Activated gamma-delta T cell treated with Interleukin-2 at 50 U/mL for 16 hours (primary cell): ENCODE results near the gene PFDN1.

Experiments used
- DNase-seq: peaks from one replicate; pipeline ENCODE4 v3.0.0-alpha.2; 2020

PFDN1 gene

GRCh38 chr5:140258016-140258415 is 44.9 kb downstream of the PFDN1 start:
- no peak for DNase-seq

- no peak for DNase-seq
Observed at GRCh38 chr5:140256726-140257125, 46.2 kb downstream of the PFDN1 start.

- no peak for DNase-seq
Observed at GRCh38 chr5:140255460-140256157, 47.3 kb downstream of the PFDN1 start.

GRCh38 chr5:140253985-140254384 is 48.9 kb downstream of the PFDN1 start:
- DNase-seq = no peak

- no peak for DNase-seq
Observed at GRCh38 chr5:140252470-140253126, 50.3 kb downstream of the PFDN1 start.

- DNase-seq = peak; percentile 39
Observed at GRCh38 chr5:140251527-140251973, 51.4 kb downstream of the PFDN1 start.

- DNase-seq = no peak
Observed at GRCh38 chr5:140250386-140250785, 52.5 kb downstream of the PFDN1 start.

- DNase-seq = no peak
Observed at GRCh38 chr5:140249536-140249935, 53.4 kb downstream of the PFDN1 start.

GRCh38 chr5:140248414-140248813 is 54.5 kb downstream of the PFDN1 start:
- no peak for DNase-seq

GRCh38 chr5:140246378-140247122 is 56.4 kb downstream of the PFDN1 start:
- DNase-seq = no peak

- no peak for DNase-seq
Observed at GRCh38 chr5:140245926-140246325, 57.0 kb downstream of the PFDN1 start.

- DNase-seq = no peak
Observed at GRCh38 chr5:140245341-140245740, 57.6 kb downstream of the PFDN1 start.

- DNase-seq = peak; percentile 76
Observed at GRCh38 chr5:140244525-140245025, 58.3 kb downstream of the PFDN1 start.

- no peak for DNase-seq
Observed at GRCh38 chr5:140243706-140244250, 59.1 kb downstream of the PFDN1 start.

GRCh38 chr5:140242890-140243585 is 59.9 kb downstream of the PFDN1 start:
- DNase-seq = no peak

- no peak for DNase-seq
Observed at GRCh38 chr5:140242099-140242498, 60.8 kb downstream of the PFDN1 start.

- no peak for DNase-seq
Observed at GRCh38 chr5:140240987-140241706, 61.8 kb downstream of the PFDN1 start.

- peak; percentile 44 for DNase-seq
Observed at GRCh38 chr5:140239939-140240700, 62.8 kb downstream of the PFDN1 start.

- no peak for DNase-seq
Observed at GRCh38 chr5:140239461-140239860, 63.4 kb downstream of the PFDN1 start.

GRCh38 chr5:140238756-140239155 is 64.1 kb downstream of the PFDN1 start:
- no peak for DNase-seq
